KMS-11 (cell line): ENCODE data around the gene SCEL.

Experiments
- H2AFZ ChIP-seq: fragments of 200-600 bp; sonication (generic); 2 replicates; pipeline ENCODE4 v1.6.1; 2016; ENCODE audit warnings: antibody characterized with exemption, mixed run types, low read depth
- H3K27ac ChIP-seq: fragments of 200-600 bp; sonication (generic); 2 replicates; pipeline ENCODE4 v1.6.1; 2016; ENCODE audit warnings: mild to moderate bottlenecking, mixed run types
- H3K27me3 ChIP-seq: fragments of 200-600 bp; sonication (generic); 2 replicates; pipeline ENCODE4 v1.6.1; 2017; ENCODE audit warnings: mild to moderate bottlenecking, low read depth, mixed run types, moderate library complexity; ENCODE audit not compliant: insufficient read depth
- H3K36me3 ChIP-seq: fragments of 200-600 bp; sonication (generic); 2 replicates; pipeline ENCODE4 v1.6.1; 2017; ENCODE audit warnings: mild to moderate bottlenecking, mixed run types; ENCODE audit not compliant: insufficient read depth
- H3K4me1 ChIP-seq: fragments of 200-600 bp; sonication (generic); 2 replicates; pipeline ENCODE4 v1.6.1; 2016; ENCODE audit warnings: mild to moderate bottlenecking, low read depth, mixed run types; ENCODE audit not compliant: poor library complexity, severe bottlenecking
- H3K4me2 ChIP-seq: fragments of 200-600 bp; sonication (generic); 2 replicates; pipeline ENCODE4 v1.7.0; 2016; ENCODE audit warnings: mild to moderate bottlenecking, mixed run types
- H3K4me3 ChIP-seq: fragments of 200-600 bp; sonication (generic); IDR thresholded peaks from 2 replicates; pipeline ENCODE4 v1.6.1; 2017; ENCODE audit warnings: low read depth, low read length, mixed read lengths; ENCODE audit not compliant: insufficient read depth
- H3K79me2 ChIP-seq: fragments of 200-600 bp; sonication (generic); 2 replicates; pipeline ENCODE4 v1.6.1; 2016; ENCODE audit warnings: low read depth, mixed run types; ENCODE audit not compliant: insufficient read depth
- H3K9ac ChIP-seq: fragments of 200-600 bp; sonication (generic); 2 replicates; pipeline ENCODE4 v1.6.1; 2016; ENCODE audit warnings: mild to moderate bottlenecking, mixed run types
- H4K20me1 ChIP-seq: fragments of 200-600 bp; sonication (generic); 2 replicates; pipeline ENCODE4 v1.6.1; 2016; ENCODE audit warnings: mild to moderate bottlenecking, mixed run types; ENCODE audit not compliant: insufficient read depth
- TF ChIP-seq, protein P1 (sequence below): fragments of 200-600 bp; sonication (generic); conservative IDR thresholded peaks from 2 replicates; pipeline ENCODE4 v1.6.1; 2017; ENCODE audit warnings: low read depth, mild to moderate bottlenecking, antibody characterized with exemption, low read length, moderate library complexity, mixed read lengths

Gene SCEL

DNA sequence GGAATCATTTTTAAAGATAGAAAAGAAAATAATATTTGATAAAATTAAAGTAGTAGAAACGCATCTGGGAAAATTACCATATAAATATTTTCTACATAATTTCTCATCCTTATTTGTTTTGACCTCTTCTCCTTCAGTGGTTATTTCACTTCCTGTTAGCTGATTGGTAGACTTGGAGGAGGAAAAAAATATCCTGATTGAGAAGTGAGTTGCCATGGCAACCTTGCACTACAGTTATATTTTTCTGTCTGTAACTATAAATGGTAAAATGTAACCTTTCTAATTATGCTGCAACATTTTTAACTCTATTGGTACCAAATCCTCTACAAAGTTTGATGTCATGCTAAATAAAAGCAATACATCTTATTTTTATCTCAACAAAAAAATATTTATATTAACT, 45.2 kb downstream of the SCEL start:
- Histone ChIP-seq H3K79me2 (no peaks in the 10 kb centered on the region), H3K4me3 (no peak overlapping the region), H2AFZ (no peak overlapping the region), H4K20me1 (no peaks in the 10 kb centered on the region), H3K36me3 (no peaks in the 10 kb centered on the region), H3K4me2 (no peak overlapping the region), H3K27me3 (no peaks in the 10 kb centered on the region), H3K4me1 (no peaks in the 10 kb centered on the region), H3K27ac (no peak overlapping the region), H3K9ac (no peak overlapping the region)
- TF ChIP-seq, protein P1, sequence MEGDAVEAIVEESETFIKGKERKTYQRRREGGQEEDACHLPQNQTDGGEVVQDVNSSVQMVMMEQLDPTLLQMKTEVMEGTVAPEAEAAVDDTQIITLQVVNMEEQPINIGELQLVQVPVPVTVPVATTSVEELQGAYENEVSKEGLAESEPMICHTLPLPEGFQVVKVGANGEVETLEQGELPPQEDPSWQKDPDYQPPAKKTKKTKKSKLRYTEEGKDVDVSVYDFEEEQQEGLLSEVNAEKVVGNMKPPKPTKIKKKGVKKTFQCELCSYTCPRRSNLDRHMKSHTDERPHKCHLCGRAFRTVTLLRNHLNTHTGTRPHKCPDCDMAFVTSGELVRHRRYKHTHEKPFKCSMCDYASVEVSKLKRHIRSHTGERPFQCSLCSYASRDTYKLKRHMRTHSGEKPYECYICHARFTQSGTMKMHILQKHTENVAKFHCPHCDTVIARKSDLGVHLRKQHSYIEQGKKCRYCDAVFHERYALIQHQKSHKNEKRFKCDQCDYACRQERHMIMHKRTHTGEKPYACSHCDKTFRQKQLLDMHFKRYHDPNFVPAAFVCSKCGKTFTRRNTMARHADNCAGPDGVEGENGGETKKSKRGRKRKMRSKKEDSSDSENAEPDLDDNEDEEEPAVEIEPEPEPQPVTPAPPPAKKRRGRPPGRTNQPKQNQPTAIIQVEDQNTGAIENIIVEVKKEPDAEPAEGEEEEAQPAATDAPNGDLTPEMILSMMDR = no peak

DNA sequence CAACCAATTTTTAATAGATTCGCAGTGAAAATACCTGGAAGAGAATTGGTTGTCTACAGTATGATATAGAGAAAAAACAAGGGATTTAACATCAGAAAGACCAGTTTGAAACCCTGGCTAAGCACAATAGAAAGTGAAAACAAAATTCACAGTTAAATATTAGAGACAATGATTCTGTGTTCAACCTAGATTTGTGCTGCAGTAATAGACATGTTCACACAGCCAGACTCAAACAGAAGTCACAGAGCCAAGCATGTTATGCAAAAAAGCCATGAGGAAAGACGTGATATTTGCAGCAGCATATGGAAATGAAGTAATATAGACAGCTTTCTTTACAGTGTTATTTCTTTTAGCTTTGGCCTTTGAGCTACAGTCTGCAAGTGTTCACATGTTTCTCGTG, 48.1 kb downstream of the SCEL start:
- no peak overlapping the region for H3K4me2 ChIP-seq
- no peaks in the 10 kb centered on the region for H3K27me3 ChIP-seq
- no peaks in the 10 kb centered on the region for H4K20me1 ChIP-seq
- no peak overlapping the region for H2AFZ ChIP-seq
- no peaks in the 10 kb centered on the region for H3K79me2 ChIP-seq
- H3K27ac ChIP-seq = no peak overlapping the region
- TF ChIP-seq, protein P1 = no peak
- no peak overlapping the region for H3K4me3 ChIP-seq
- no peaks in the 10 kb centered on the region for H3K4me1 ChIP-seq
- H3K36me3 ChIP-seq = no peaks in the 10 kb centered on the region
- H3K9ac ChIP-seq = no peak overlapping the region

DNA sequence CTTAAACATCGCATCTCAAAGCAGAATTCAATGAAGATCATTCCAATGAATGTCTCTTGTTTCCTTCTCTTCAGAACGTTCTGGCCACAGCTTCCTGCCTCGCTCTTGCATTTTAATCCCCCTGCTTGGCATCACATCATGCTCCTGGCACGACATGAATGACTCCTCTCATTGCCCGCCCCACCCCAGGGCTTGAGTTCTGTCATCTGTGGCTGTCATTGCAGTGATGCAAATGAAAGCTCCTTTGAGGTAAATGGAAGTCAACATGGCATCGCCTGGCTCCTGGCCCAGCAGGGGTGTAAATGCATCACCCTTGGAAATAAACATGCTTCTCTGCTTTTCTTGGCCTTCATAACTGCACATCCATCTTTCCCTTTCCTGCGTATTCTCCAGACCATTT, 48.6 kb downstream of the SCEL start:
- Histone ChIP-seq H3K27ac (no peak overlapping the region), H3K9ac (no peak overlapping the region), H4K20me1 (no peaks in the 10 kb centered on the region), H3K27me3 (no peaks in the 10 kb centered on the region), H3K4me1 (no peaks in the 10 kb centered on the region), H2AFZ (no peak overlapping the region), H3K79me2 (no peaks in the 10 kb centered on the region), H3K36me3 (no peaks in the 10 kb centered on the region), H3K4me3 (no peak overlapping the region), H3K4me2 (no peak overlapping the region)
- TF ChIP-seq, protein P1 = no peak

DNA sequence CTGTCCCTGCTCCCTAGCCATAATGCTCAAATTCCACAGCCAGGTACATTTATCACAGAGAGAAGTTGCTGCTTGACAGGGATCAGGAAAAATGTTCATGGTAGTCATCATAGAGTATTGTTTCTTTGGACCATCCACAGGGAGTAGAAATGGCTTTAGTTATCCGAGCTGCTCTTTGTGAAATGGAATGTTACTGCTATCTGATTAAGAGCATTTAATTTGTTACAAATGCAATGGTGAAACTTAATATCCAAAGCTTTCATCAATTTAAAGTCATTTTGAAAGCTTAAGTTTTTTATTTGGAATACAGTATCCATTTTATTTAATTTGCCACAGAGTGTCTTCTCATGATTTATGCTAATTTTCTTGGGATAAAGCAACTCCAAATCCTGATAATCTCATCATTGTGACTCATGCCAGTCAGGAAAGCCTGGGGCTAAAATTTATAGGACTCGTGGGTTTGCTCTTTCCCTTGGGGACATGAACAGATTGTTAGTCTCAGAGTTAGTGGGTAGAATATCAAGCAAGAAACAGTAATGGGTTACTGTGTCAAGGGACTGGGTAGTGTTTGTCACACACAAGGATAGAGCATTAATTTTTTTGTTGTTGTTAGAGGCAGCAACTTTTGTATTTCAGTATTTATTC, 59.8 kb downstream of the SCEL start:
- Histone ChIP-seq H2AFZ (no peak overlapping the region), H3K9ac (no peak overlapping the region), H3K4me3 (no peak overlapping the region), H3K27me3 (no peaks in the 10 kb centered on the region), H3K4me1 (no peaks in the 10 kb centered on the region), H3K79me2 (no peaks in the 10 kb centered on the region), H3K36me3 (no peaks in the 10 kb centered on the region), H4K20me1 (no peaks in the 10 kb centered on the region), H3K4me2 (no peak overlapping the region), H3K27ac (no peak overlapping the region)
- TF ChIP-seq, protein P1 = no peak
